ENCODE measurements around the gene HBM.
"Not testable (repeated sequence)": the region's sequence is repeated elsewhere in the genome, so short reads cannot be mapped to it uniquely, and the experiment has no call there.

GRCh38 chr16:173928-174769 lies 8.4 kb downstream of the HBM start:
- TF ChIP-seq, protein P1, sequence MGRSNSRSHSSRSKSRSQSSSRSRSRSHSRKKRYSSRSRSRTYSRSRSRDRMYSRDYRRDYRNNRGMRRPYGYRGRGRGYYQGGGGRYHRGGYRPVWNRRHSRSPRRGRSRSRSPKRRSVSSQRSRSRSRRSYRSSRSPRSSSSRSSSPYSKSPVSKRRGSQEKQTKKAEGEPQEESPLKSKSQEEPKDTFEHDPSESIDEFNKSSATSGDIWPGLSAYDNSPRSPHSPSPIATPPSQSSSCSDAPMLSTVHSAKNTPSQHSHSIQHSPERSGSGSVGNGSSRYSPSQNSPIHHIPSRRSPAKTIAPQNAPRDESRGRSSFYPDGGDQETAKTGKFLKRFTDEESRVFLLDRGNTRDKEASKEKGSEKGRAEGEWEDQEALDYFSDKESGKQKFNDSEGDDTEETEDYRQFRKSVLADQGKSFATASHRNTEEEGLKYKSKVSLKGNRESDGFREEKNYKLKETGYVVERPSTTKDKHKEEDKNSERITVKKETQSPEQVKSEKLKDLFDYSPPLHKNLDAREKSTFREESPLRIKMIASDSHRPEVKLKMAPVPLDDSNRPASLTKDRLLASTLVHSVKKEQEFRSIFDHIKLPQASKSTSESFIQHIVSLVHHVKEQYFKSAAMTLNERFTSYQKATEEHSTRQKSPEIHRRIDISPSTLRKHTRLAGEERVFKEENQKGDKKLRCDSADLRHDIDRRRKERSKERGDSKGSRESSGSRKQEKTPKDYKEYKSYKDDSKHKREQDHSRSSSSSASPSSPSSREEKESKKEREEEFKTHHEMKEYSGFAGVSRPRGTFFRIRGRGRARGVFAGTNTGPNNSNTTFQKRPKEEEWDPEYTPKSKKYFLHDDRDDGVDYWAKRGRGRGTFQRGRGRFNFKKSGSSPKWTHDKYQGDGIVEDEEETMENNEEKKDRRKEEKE (IDR thresholded peaks at IDR 0.05), result not testable (repeated sequence)
- TF ChIP-seq POLR2A (IDR thresholded peaks at IDR 0.05; ENCODE audit: low read depth, low read length), result not testable (repeated sequence)

All from GM12878 (cell line).